GM10266 (cell line): Measurements from ENCODE around the gene PRM2.

Experiments
- DNase-seq: peaks from one replicate; pipeline ENCODE4 v3.0.0; 2012; ENCODE audit errors: extremely low spot score
- CTCF ChIP-seq: IDR thresholded peaks from 2 replicates; pipeline ENCODE4 v1.5.1; 2012; ENCODE audit warnings: mild to moderate bottlenecking, low read depth; ENCODE audit not compliant: control insufficient read depth, insufficient read depth; ENCODE audit errors: missing control alignments

PRM2 gene

GRCh38 chr16:11225677-11226549 lies 50.4 kb downstream of the PRM2 start:
- no peak for DNase-seq
- no peak for TF ChIP-seq CTCF
